Gastroesophageal sphincter (tissue), 4 donors: Measurements from ENCODE around the gene SMCHD1. TPM values are rescaled to one million over a fixed set of nuclear protein-coding genes. Genes with fewer than 3 reads are reported as not detected.
"Not testable (repeated sequence)": the region's sequence is repeated elsewhere in the genome, so short reads cannot be mapped to it uniquely, and the experiment has no call there.

Experiments
- ATAC-seq: fragments of 150-250 bp; one replicate; pipeline ENCODE4 v1.9.1; 2016; ENCODE audit warnings: mild to moderate bottlenecking, moderate library complexity
- H3K27ac ChIP-seq, 4 donors: fragments of 200-600 bp; sonication (generic) in 3 of 4; 1 replicate in 3 of 4; 2 replicates in 1 of 4; pipeline ENCODE4 v1.5.1; 2016 to 2019
- H3K27me3 ChIP-seq: fragments of 200-600 bp; sonication (generic); one replicate; pipeline ENCODE4 v1.5.1; 2019
- H3K36me3 ChIP-seq, 2 donors: fragments of 200-600 bp; sonication (generic); one replicate each; pipeline ENCODE4 v1.5.1; 2019; ENCODE audit warnings: control low read depth in 1 of 2
- H3K4me1 ChIP-seq, 3 donors: fragments of 200-600 bp; sonication (generic); 1 replicate in 2 of 3; 2 replicates in 1 of 3; pipeline ENCODE4 v1.5.1; 2016 to 2019; ENCODE audit warnings: control low read depth in 2 of 3
- H3K4me3 ChIP-seq, 2 donors: fragments of 200-600 bp; sonication (generic); one replicate each; pipeline ENCODE4 v1.5.1; 2019; ENCODE audit warnings: mild to moderate bottlenecking in 1 of 2, moderate library complexity in 1 of 2
- H3K9me3 ChIP-seq, 3 donors: fragments of 200-600 bp; sonication (generic); one replicate each; pipeline ENCODE4 v1.5.1; 2017 to 2019; ENCODE audit warnings: control low read depth in 2 of 3
- CTCF ChIP-seq, 4 experiments: fragments of 200-600 bp in 2 of 4; fragments of 450-650 bp in 2 of 4; sonication (generic) in 1 of 4; IDR thresholded peaks; one replicate each; pipeline ENCODE4 v1.5.1; 2017 to 2019; ENCODE audit warnings: antibody characterized with exemption in 4 of 4, mild to moderate bottlenecking in 2 of 4, moderate library complexity in 2 of 4
- EP300 ChIP-seq: sonication (generic); formaldehyde crosslinking; IDR thresholded peaks from one replicate; pipeline ENCODE4 v1.6.1; 2017; ENCODE audit warnings: antibody characterized with exemption, mild to moderate bottlenecking
- POLR2A ChIP-seq, 2 donors: fragments of 450-650 bp; IDR thresholded peaks; one replicate each; pipeline ENCODE4 v1.6.1; 2017; ENCODE audit warnings: antibody characterized with exemption in 2 of 2, mild to moderate bottlenecking in 2 of 2, moderate library complexity in 1 of 2
- POLR2AphosphoS5 ChIP-seq: sonication (generic); formaldehyde crosslinking; IDR thresholded peaks from one replicate; pipeline ENCODE4 v1.6.1; 2017; ENCODE audit warnings: antibody characterized with exemption
- WGBS, 2 donors: methylation state at CpG; one replicate each; pipeline ENCODE4 v1.1.5; 2018; ENCODE audit warnings: low coverage in 1 of 2; 5-methylcytosine and 5-hydroxymethylcytosine counted together
- total RNA-seq, 4 donors: library from RNA; depleted of rRNA; stranded (reverse); fragments of >200 nt; gene quantifications; one replicate each; pipeline ENCODE4 v1.1.0, GENCODE V29; 2016

SMCHD1 gene
- total RNA-seq, 4 donors from 2014 or later = 49.8 to 85.6 (median 68.0) TPM

- ATAC-seq = no peak
- Histone ChIP-seq H3K36me3 (peaks cover 0 to 90% of the 10 kb centered on the region in 2 donors), H3K9me3 (no peaks in the 10 kb centered on the region), H3K27me3 (no peaks in the 10 kb centered on the region), H3K4me3 (no peak overlapping the region), H3K27ac (no peak overlapping the region), H3K4me1 (no peaks in the 10 kb centered on the region)
- 89 to 100% methylated on average over 1 of the region's 1 CpG for WGBS, 2 donors
- TF ChIP-seq CTCF (IDR thresholded peaks at IDR 0.05) (no peak), POLR2A (IDR thresholded peaks at IDR 0.05) (no peak), POLR2AphosphoS5 (no peak), EP300 (no peak)
Observed at GRCh38 chr18:2723207-2723606, 67.7 kb downstream of the SMCHD1 start.

GRCh38 chr18:2729757-2730156 lies 74.2 kb downstream of the SMCHD1 start:
- no peaks in the 10 kb centered on the region for H3K9me3 ChIP-seq
- no peak overlapping the region for H3K27ac ChIP-seq
- TF ChIP-seq EP300 = no peak
- TF ChIP-seq POLR2A (IDR thresholded peaks at IDR 0.05) = no peak
- TF ChIP-seq POLR2AphosphoS5 = no peak
- no peak for TF ChIP-seq CTCF (IDR thresholded peaks at IDR 0.05)
- H3K4me1 ChIP-seq = no peaks in the 10 kb centered on the region
- H3K27me3 ChIP-seq = no peaks in the 10 kb centered on the region
- no peak overlapping the region for H3K4me3 ChIP-seq
- WGBS, 2 donors = 100% methylated on average over 1 of the region's 1 CpG
- H3K36me3 ChIP-seq = peaks cover 2 to 94% of the 10 kb centered on the region in 2 donors
- ATAC-seq = no peak

GRCh38 chr18:2736823-2737222 lies 81.3 kb downstream of the SMCHD1 start:
- H3K4me1 ChIP-seq = no peaks in the 10 kb centered on the region
- no peaks in the 10 kb centered on the region for H3K9me3 ChIP-seq
- H3K27ac ChIP-seq = no peak overlapping the region
- 83 to 98% methylated on average over 3 of the region's 3 CpGs for WGBS, 2 donors
- ATAC-seq = no peak
- no peaks in the 10 kb centered on the region for H3K27me3 ChIP-seq
- no peak for TF ChIP-seq CTCF (IDR thresholded peaks at IDR 0.05)
- TF ChIP-seq POLR2A (IDR thresholded peaks at IDR 0.05) = no peak
- TF ChIP-seq EP300 = no peak
- TF ChIP-seq POLR2AphosphoS5 = no peak
- H3K4me3 ChIP-seq = no peak overlapping the region
- peaks cover 5 to 89% of the 10 kb centered on the region in 2 donors for H3K36me3 ChIP-seq

- H3K4me1 ChIP-seq, H3K9me3 ChIP-seq, ATAC-seq, H3K4me3 ChIP-seq, H3K27me3 ChIP-seq, H3K27ac ChIP-seq: not testable (repeated sequence)
- WGBS, 2 donors = 100% methylated on average over 1 to 3 of the region's 3 CpGs
- peaks cover 2 to 85% of the 10 kb centered on the region in 2 donors for H3K36me3 ChIP-seq
Observed at GRCh38 chr18:2740082-2740481, 84.6 kb downstream of the SMCHD1 start.

- Histone ChIP-seq H3K36me3 (peaks cover 0 to 86% of the 10 kb centered on the region in 2 donors), H3K27me3 (no peaks in the 10 kb centered on the region), H3K9me3 (no peaks in the 10 kb centered on the region), H3K4me1 (peaks cover 0 to 4% (median 0%) of the 10 kb centered on the region in 3 donors), H3K27ac (no peak overlapping the region), H3K4me3 (no peak overlapping the region)
- TF ChIP-seq EP300 = no peak
- TF ChIP-seq CTCF (IDR thresholded peaks at IDR 0.05) = no peak
- TF ChIP-seq POLR2A (IDR thresholded peaks at IDR 0.05) = no peak
- no peak for TF ChIP-seq POLR2AphosphoS5
- ATAC-seq = no peak
Observed at GRCh38 chr18:2746274-2746673, 90.7 kb downstream of the SMCHD1 start.

- no peak for TF ChIP-seq EP300
- TF ChIP-seq CTCF (IDR thresholded peaks at IDR 0.05) = no peak
- no peak for TF ChIP-seq POLR2AphosphoS5
- TF ChIP-seq POLR2A (IDR thresholded peaks at IDR 0.05) = no peak
- H3K36me3 ChIP-seq = peaks cover under 1 to 72% of the 10 kb centered on the region in 2 donors
- 71 to 93% methylated on average over 1 of the region's 1 CpG for WGBS, 2 donors
Observed at GRCh38 chr18:2758309-2758708, 102.8 kb downstream of the SMCHD1 start.

More at GRCh38 chr18:2758309-2758708, 102.8 kb downstream of the SMCHD1 start:
- H3K4me3 ChIP-seq = no peak overlapping the region
- H3K9me3 ChIP-seq = no peaks in the 10 kb centered on the region
- no peaks in the 10 kb centered on the region for H3K27me3 ChIP-seq
- ATAC-seq = no peak
- no peak overlapping the region for H3K27ac ChIP-seq
- no peaks in the 10 kb centered on the region for H3K4me1 ChIP-seq
